GM19467 (cell line): ENCODE results near the gene ITIH6.

Source experiments
- ATAC-seq: cut with Tn5 transposase; IDR thresholded peaks from one replicate; pipeline ENCODE4 v1.9.1; 2021; ENCODE audit warnings: mild to moderate bottlenecking, moderate library complexity; ENCODE audit not compliant: unreplicated experiment

The ITIH6 gene

DNA sequence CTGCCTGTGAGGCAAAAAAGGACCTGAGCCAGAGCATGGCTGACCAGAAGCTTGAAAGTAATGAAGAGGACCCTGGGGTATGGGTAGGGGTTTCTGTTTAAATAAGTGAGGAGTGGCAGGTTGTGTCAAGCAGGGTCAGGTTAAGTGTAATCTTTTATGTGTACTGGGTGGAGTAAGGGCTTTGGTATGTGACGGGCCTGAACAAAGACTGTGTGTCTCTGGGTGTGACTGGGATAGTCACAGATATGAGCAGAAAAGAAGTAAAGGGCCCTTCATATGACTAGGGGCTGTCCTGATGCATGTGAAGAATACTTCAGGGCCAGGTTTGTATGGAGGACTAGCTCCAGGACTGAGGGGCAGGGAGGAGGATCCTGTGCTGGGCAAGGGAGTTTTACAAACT, 82.4 kb downstream of the ITIH6 start:
- no peak for ATAC-seq

DNA sequence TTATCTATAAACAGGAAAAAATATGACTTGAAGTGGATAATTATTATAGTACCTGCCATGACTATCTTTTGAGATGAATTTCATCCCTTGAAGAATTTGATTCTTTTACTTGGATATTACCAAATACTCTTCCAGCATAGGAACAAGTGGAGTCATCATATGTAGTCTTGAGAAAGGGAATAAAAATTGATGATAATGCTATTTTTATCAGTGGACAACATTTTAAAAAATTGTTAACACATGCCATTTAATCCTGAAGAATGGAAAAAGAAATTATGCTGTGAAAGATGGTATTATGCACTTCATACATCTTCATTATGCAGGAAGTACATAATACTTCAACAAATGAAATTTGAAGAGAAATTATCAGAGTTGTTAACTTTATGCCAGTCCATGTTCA, 83.6 kb downstream of the ITIH6 start:
- no peak for ATAC-seq

DNA sequence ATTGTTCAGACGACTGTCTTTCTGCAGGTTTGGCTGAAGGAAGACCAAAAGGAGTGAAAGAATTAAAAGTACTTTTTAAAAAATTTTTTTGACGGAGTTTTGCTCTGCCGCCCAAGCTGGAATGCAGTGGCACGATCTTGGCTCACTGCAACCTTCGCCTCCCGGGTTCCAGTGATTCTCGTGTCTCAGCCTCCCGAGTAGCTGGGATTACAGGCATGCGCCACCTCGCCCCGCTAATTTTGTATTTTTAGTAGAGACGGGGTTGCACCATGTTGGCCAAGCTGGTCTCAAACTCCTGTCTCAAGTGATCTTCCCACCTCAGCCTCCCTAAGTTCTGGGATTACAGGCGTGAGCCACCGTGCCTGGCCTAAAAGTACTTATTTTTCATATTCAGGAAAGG, 86.3 kb downstream of the ITIH6 start:
- ATAC-seq, result no peak

DNA sequence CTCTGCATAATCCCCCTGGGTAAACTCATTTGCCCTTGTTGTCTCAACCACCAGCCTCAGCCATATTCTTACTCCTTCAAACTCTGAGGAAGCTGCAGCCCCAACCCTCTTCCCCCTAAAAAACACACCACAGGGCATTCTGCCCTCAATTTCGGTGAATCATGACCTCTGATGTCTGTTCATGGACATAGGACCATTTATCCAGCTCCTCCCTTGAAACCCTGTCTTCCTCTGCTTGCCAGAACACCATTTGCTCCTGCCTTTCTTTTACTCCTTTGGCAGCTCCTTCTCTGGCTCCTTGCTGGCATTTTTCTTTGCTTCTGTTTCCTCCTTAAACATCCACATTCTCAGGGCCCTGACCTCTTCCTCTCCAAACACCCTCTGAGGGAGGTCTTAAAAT, 87.1 kb downstream of the ITIH6 start:
- ATAC-seq, result no peak

DNA sequence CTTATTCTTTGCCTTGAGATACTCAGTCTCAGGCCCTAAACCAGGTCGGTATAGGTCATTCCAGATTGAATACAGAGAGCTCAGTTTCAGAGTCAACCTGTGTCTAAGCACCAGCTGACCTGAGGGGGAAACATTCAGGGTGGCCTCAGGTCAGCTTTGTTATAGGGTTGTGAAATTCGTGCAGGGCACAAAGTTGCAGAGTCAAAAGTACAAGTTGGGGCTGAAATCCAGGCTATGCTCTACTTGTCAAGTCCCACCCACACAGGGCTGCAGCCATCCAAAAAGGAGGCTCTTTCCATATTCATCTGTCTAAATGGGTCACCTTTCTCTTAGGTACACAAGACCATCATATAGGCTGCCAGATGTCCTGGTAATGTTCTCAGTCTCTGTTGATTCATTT, 89.7 kb downstream of the ITIH6 start:
- ATAC-seq, result no peak
